GM19328 (cell line): ENCODE data around the gene TMEM14A.

Experiments
- ATAC-seq: cut with Tn5 transposase; IDR thresholded peaks from one replicate; pipeline ENCODE4 v1.9.1; 2021; ENCODE audit warnings: mild to moderate bottlenecking, moderate library complexity; ENCODE audit not compliant: unreplicated experiment

The TMEM14A gene, protein sequence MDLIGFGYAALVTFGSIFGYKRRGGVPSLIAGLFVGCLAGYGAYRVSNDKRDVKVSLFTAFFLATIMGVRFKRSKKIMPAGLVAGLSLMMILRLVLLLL

DNA sequence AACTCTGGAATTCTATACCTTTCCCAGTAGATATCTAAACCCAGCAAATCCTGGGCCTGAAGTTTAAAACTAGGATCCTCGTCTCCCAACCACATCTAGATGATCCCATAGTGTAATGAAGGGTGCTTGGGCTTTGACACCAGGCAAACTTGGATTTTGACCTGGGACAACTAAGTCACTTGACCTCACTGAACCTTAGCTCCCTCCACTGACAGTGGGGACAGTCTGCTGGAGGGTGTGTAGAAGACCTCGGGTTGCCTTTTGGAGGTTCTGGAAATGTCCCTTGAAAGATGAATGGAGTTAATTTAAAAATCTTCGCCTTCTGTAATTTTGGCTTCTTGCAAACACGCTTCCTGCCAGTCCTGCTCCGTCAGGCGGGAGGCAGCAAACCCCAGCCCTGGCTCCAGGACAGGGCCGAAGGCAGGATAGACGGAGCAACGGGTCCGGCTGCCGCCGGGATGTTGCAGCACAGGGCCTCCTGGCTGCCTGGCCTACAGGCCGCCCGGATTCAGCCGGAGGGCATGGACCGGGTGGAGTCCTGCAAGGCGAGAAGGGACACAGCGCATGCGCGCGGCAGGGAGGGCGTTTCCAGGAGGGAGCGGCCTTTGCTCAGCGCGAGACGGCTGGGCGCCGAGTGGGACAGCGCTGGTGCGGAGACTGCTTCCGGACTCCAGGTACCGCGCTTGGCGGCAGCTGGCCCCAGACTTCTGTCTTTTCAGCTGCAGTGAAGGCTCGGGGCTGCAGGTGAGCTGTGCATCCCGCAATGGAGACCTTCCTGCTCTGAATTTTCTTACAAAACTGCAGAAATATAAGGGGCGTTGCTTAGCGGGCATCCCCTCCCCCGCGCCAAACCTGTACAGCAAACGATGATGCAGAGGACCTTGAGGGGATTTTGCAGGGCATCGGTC is at the start of gene TMEM14A:
Gene TMEM14A (plus strand): TSS at position 612 of the 908 bp plus-strand sequence. CDS start 5,990 bp downstream, outside the sequence.
- ATAC-seq, result peak; percentile 97

DNA sequence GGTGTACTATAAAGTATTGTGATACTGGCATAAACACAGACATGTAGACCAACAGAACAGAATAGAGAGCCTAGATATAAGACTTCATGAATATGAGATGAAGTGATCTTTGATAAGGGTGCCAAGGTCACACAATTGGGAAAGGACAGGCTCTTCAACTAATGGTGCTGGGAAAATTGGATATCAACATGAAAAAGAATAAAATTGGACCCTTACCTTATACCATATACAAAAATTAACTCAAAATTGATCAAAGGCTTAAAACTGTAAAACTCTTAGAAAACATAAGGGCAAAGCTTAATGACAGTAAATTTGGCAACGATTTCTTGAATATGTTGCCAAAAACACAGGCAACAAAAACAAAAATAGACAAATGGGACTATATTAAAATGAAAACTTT is 49.3 kb upstream of the TMEM14A start:
- no peak for ATAC-seq

DNA sequence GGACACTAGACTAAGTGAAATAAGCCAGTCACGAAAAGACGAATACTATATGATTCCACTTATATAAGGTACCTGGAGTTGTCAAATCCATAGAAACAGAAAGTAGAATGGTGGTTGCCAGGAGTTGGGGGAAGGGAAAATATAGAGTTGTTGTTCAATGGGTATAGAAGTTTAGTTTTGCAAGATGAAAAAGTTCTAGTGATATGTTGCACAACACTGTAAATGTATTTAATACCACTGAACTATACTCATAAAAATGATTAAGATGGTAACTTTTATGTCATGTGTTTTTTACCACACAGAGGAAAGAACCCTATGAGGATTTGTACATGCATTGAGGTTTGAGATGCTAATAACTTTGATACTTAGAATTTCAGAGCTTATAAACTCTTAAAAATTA is 48.1 kb upstream of the TMEM14A start:
- no peak for ATAC-seq

DNA sequence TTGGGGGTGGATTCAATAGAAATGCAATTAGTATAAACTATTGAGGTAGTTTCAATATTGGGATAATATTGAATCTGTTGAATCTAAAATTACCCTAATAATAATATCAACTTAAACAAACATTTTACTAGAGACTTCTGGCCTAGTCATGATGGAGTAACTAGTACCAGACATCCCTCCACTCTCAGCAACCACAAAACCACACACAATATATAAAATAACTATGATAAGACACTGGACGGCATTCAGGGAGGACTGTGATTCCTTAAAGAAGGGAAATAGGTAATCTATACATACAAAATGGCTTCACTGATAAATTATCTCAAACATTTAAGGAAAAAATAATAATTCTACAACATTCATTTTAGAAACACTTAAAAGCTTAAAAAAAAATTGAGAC is 38.9 kb upstream of the TMEM14A start:
- ATAC-seq, result no peak

DNA sequence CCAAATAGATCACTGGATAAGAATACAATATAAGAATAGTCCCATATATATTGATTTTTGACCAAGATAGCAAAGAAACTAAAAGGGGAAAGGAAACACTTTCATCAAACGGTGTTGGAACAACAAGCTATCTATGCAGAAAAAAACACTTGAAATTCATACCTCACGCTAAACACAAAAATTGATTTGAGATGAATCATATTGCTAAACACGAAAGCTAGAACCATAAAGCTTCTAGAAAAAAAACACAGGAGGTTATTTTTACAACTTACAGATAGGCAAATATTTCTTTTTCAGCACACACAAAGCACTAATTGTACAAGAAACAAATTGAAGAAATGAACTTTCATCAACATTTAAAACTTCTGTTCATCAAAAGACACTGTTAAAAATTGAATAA is 36.7 kb upstream of the TMEM14A start:
- ATAC-seq, result no peak

DNA sequence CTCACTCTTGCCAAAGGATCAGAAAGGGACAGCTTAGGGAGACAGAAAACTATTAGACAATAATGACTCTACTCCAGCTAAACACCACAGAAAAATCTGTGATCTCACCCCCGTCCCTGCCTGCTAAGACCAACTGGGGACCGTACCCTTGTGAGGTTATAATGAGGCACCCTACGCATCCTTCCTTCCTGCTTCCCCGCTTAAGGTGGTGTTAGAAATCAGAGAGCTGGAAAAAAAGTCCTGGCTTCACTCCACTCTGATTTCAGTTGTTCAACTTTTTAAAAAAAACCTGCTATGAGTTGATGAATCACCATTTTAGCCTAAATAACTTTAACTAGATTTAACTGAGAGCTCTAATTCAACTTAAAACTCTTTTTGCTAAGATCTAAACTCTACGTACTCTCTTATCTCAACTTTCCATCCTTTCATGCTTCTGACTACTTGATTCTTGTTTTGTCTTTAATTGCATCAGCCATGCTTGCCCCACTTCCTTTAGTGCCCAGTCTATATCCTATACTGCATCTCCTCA is 35.8 kb upstream of the TMEM14A start:
- ATAC-seq, result no peak

DNA sequence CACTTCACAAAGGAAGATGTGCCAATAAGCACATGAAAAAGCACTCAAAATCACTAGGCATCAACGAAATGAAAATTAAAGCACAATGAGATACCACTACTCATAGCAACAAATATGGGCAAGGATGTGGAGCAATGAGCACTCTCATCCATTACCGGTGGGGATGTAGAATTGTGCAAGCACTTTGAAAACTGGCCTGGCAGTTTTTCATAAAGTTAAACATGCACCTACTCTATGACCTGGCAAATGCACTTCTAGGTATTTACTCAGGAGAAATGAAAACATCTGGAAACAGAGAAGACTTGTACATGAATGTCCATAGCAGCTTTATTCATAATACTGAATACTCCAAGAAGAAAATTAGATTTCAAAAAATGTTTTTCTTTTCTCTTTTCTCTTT is 34.1 kb upstream of the TMEM14A start:
- no peak for ATAC-seq

DNA sequence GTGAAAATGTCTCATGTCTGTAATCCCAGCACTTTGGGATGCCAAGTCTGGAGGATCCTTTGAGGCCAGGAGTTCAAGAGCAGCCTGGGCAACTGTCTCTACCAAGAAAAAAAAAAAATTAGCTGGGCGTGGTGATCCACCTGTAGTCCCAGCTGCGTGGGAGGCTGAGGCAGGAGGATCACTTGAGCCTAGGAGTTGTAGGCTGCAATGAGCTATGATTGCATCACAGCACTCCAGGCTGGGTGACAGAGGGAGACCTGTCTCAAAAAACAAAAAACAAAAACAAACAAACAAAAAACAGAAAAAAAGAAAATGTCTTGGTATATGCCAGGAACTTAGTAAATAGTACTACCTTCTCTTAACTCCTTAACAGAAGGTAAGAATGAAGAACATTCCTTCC is 31.4 kb upstream of the TMEM14A start:
- ATAC-seq, result no peak

DNA sequence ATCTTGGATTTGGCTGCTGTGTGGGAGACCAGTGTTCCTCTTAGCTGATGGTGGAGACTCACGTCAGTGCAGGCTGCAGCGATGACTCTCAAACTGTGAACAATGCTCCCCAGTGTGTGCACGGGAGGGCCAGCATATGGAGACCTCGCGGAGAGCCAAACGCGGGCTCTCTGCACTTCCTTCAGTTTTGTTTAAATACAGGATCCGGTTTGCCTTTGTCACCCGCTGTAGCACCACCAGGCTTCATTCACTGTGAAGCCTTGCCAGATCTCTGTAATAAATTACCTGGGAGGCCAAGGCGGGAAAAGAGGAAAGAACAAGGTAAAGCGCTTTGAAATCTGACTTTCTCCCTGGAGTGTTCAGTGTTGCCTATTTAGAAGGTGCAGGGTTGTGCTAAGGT is 30.7 kb upstream of the TMEM14A start:
- no peak for ATAC-seq

DNA sequence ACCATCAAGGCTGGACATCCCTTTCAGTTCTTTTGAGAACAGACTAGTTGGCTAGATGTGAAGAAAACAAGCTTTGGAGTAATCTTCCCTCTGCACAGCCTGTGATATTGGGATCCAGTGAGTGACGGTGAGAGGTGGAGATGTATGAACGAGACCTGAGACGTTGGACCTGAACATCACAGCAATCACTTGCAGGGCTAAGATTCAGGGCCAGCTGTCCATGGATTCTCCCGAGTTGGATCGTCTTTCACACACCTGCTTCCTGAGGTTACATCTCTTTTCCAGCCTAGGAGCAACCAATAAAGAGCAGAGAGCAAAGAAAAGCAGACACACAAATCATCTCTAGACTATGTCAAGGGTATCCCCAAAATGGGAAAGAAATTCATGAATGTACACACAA is 30.0 kb upstream of the TMEM14A start:
- no peak for ATAC-seq

DNA sequence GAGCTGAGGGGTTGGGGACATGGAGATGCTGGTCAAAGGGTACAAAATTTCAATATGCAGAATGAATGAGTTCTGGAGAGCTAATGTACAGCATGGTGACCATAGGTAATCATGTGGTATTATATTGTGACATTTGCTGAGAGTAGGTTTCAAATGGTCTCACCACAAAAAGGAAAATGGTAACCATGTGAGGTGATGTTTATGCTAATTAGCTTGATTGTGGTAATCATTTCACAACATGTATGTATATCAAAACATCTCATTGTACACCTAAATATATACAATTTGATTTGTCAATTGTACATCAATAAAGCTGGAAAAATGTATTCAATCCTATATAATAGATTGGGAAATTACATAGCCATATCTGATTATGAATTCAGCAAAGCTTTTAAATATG is 29.5 kb upstream of the TMEM14A start:
- no peak for ATAC-seq

DNA sequence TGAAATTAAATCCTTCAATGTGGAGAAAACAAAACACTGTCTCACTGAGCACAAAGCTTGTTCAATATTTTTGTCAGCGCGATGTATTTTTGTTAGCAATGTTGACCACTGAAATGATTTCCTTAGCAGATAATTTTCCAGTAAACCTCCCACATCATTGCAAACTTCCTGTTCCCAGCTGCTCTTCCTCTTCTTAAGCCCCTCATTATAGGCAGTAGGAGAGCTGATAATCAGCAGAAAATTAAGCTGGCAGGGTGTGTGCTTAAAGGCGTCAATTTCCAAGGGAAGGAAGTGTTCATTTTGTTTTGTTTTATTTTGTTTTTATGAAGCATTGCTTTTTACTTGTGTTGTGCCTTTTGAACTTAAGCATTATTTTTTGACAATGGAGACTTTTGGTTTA is 29.1 kb upstream of the TMEM14A start:
- no peak for ATAC-seq

DNA sequence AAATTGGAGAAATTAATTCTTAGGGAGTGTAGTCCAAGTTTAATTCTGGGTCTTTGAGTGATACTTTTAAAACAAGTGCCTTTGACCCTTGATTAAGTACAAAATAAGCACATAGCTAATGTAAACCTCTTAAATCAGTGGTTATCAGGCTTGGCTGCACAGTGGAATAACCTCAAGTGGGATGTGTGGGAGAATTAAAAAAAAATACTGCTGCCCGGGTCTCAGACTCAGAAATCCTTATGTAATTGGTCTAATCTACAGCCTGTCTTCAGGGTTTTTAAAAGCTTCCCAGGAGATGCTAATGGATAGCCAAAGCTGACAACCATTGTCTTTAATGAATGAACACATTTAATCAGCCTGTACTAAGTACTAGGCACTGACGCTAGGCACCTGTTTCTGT is 28.5 kb upstream of the TMEM14A start:
- no peak for ATAC-seq

DNA sequence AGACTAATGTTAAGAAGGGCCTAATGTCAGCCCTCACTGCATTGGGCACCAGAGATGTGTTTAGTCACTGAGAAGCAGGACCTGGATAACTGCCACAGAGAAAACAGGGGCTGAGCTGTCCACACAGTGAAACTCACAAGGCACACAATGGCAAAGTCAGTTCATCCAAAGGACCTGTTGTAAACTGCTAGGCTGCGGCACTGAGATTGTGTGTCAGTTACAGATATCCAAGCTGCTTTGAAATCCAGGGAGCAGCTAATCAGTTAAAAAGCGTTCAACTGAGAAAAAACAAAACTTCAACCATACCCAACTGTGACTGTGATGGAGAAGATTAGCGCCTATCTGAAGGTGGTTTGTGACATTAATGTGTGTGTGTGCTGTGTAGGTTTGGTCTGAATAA is 27.8 kb upstream of the TMEM14A start:
- no peak for ATAC-seq

DNA sequence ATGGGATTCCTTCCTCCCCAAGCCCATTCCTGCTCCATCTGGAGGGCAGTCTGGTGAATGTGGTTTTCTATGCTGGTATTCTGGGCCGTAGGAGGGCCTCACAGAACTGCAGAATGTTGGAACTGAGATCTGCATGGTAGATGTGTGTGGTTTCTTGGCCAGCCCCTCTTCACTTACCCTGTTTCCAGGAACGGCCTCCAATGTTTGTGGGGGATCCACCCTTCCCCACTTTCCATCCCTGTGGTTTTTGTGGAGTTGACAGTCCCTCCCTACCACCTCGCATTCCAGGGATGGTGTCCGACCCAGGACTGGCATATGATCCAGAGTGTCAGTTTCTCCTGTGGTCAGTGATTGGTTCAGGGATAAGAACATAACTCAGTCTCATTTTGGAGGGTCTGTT is 26.7 kb upstream of the TMEM14A start:
- ATAC-seq, result no peak

DNA sequence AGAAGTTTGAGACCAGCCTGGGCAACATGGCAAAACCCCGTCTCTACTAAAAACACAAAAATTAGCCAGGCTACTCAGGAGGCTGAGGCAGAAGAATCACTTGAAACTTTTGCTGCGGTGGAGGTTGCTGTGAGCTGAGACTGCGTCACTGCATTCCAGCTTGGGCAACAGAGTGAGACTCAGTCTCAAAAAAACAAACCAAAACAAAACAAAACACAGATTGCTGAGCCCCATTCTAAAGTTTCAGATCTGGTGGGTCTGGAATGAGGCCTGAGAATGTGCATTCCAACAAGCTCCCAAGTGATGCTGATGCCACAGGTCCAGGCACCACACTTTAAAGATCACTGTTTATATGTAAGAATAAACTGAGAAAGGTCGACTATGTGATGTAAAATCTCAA is 24.9 kb upstream of the TMEM14A start:
- ATAC-seq, result no peak

DNA sequence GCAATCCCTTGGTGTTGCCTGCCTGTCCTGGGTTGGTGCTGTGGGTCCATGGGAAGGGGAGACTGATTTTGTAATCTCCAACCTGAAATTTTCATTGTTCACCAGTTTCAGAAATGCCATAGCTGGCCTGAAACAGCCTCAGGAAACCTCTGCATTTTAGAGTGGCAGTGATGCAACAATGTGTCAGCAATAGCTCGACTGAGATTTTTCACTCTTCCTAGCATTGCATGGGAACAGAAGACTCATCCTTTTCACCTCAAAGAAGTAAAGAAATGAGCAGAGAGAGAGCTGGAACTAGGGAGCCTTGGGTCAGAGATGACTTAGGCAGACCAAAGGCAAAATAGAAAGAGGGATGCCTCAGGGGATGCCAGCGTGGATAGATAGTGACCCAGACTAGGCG is 23.7 kb upstream of the TMEM14A start:
- ATAC-seq, result no peak

DNA sequence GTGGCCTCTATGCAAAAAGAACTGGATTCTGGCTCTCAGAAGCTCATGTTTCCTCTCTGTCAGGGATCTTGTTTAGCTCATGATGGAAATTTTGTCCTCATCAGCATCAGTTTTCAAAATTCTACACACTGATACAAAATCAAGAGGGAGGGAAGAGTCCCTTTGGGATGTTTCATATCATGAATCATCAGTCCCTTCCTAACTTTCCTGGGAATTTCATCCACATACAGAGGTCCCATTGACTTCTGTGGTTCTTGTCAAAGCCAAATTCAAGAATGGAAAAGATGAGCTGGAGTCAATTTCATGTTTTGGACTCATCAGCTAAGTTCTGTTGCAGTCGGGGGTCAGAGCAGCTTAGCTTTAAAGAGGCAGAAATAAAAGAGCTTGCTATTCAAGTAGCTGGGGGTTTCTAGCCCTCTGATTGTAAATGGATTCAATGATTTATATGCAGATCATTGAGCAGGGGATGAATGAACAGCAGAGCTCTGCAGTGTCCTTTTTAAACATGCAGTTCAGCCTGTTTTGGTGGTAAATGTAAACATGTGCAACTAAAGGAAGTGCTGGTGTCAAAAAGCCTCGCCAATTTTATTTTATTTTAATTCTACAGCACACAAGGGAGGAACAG is 21.3 kb upstream of the TMEM14A start:
- no peak for ATAC-seq

DNA sequence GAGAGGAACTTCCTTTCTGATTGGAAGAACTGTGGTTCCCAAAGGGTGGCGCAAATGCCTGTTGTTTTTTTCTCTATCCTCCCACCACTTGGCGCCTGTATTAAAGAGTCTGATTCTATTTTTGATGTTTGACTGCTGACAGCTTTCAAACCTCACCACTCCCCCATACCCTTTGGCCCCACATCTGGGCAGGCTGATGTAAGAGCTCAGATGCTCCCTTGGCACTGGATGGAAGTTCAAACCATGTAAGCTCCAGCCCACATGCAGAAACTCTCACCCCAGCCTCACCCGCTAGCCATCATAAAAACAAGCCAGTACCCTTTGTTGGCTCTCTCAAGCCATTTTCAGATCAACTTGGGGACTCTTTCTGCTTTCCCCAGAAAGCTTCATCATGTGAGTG is 20.0 kb upstream of the TMEM14A start:
- no peak for ATAC-seq

DNA sequence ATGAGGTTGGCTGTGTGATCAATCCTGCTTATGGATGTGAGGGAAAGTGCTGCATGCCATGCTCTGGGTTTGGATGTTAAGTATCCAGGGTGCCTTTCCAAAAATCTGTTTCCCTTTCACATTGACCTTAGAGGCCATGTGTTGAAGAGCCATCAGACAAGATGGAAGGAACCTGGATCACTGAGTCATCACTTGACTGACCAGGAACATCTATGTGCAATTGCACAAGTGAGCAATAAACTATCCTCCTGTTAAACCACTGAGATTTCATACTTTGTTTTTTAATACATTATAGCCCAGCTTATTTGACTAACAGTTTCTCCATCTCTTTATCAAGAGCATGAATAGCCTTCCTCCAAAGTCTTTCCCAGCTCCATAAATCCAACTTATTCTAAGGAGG is 17.8 kb upstream of the TMEM14A start:
- ATAC-seq, result no peak

DNA sequence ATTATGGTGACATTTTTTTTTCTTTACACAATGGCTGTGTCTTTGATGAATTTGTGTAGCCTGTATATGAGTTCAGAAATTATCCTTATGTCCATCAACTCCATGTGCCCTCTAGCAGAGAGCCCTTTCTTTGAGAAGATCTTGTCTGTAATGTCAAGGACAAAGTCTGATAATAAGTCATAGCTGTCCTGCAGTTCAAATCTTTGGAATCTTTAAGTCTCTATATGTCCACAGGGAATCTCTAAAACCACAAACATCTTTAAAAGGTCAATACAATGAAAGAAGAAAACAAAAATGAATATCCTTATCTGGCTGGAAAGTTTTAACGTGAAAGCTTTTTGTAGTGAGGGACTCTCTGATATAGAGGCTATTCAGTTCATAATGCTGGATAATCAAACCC is 16.9 kb upstream of the TMEM14A start:
- ATAC-seq, result no peak

DNA sequence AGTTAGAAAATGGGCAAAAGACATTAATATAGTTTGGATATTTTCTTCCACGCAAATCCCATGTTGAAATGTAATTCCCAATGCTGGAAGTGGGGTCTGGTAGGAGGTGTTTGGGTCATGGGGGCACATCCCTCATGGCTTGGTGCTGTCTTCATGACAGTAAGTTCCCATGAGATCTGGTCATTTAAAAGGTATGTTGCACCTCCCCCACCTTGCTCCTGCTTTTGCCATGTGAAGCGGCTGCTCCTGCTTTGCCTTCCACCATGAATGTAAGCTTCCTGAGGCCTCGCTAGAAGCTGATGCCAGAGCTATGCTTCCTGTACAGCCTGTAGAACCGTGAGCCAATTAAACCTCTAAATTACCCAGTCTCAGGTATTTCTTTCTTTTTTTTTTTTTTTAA is 16.3 kb upstream of the TMEM14A start:
- no peak for ATAC-seq
